M059J (cell line): ENCODE measurements around the gene CCDC85C. TPM values are rescaled to one million over a fixed set of nuclear protein-coding genes. Genes with fewer than 3 reads are reported as not detected.
A peak's percentile ranks its signal among the peaks of the same experiment; 100 is the strongest.

Source experiments
- DNase-seq: peaks from one replicate; pipeline ENCODE4 v3.0.0-alpha.2; 2012; ENCODE audit warnings: low read depth
- total RNA-seq: library from RNA; depleted of rRNA; stranded (reverse); fragments of >200 nt; shearing (Covaris generic); gene quantifications from 2 replicates; pipeline ENCODE4 v1.2.3, GENCODE V29; 2014

The CCDC85C gene
- total RNA-seq, 1 experiment from 2014 or later, result 16.2 TPM

GRCh38 chr14:99476864-99477263 lies 127.1 kb downstream of the CCDC85C start:
- peak; percentile 18 for DNase-seq

GRCh38 chr14:99475660-99476059 lies 128.3 kb downstream of the CCDC85C start:
- DNase-seq, result no peak

- DNase-seq, result no peak
These were observed 128.8 kb downstream of the CCDC85C start for GRCh38 chr14:99475179-99475578.

DNA sequence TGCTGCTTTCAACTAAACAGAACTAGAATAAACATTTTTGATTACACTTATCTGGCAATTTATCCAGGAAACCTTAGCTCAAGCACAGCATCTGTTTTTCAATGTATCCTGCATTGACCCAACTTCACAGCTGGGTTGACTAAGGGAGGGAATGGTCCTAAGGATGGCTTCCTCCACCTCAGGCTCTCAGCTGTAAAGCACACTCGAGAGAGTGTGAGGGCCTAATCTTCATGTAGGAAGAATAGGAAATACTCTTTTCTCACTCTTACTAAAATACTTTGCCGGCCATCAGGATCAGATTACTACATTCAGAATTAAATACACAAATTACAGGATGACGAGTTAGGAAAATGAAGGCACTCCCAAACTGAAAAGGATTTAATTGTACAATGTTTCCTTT lies 130.5 kb downstream of the CCDC85C start:
- peak; percentile 1 for DNase-seq

DNA sequence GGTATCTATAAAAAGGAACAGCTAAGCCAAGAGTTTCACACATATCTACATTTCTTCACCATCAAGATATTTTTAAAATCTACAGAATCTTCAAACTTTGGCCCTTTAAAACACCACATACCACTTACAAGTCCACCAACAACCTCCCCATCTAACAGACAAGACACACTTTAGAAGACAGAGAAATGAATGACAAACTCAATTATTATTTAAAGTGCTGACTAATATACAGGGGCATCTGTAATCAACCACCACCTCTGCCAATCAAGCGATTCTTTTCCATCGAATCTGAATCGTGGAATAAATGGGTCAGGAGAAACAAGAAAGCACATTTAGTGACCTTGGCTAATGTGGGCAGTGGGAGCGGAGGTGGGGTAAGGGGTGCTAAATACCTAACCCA lies 131.1 kb downstream of the CCDC85C start:
- DNase-seq, result peak; percentile 17

GRCh38 chr14:99471731-99472130 lies 132.3 kb downstream of the CCDC85C start:
- DNase-seq, result no peak

GRCh38 chr14:99468836-99469592 lies 135.0 kb downstream of the CCDC85C start:
- peak; percentile 2 for DNase-seq

DNA sequence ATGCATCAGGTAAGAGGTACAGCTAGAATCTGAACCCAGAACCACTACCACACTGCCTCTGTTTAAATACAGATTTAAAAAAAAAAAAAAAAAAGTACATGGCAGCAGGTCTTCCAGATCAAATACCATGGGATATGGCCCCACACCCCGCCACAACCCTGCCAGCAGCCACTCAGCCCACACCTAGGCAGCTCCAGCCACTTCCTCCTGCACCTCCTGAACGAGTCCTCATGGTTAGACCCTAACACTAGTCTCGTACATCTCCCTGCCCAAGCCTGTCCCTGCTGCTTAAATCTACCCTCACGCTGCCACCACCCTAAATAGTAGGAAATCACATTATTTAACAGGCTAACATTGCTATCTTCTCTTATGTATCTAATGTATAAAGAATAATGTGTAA lies 135.9 kb downstream of the CCDC85C start:
- DNase-seq, result no peak

GRCh38 chr14:99467336-99468078 lies 136.5 kb downstream of the CCDC85C start:
- DNase-seq, result no peak

DNA sequence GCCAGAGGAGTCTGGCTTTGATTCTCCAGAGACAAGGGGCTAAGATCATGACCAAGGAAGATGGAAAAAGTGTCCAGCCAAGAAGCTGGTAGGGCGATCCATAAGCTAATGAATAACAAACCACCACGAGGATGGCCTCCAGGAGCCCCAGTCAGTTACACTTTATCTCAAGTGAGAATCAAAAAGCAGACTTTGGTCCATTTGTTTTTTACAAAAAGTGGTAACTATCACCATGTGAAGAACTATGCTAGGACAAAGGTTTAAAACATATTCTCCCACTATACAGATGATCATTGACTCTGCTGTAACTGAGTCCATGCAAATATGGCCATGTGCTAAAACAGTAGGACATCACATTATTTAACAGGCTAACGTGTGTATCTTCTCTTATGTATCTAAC lies 137.2 kb downstream of the CCDC85C start:
- no peak for DNase-seq

- DNase-seq, result no peak
These were observed 138.7 kb downstream of the CCDC85C start for GRCh38 chr14:99465288-99465687.

GRCh38 chr14:99463974-99464373 lies 140.0 kb downstream of the CCDC85C start:
- DNase-seq, result no peak

DNA sequence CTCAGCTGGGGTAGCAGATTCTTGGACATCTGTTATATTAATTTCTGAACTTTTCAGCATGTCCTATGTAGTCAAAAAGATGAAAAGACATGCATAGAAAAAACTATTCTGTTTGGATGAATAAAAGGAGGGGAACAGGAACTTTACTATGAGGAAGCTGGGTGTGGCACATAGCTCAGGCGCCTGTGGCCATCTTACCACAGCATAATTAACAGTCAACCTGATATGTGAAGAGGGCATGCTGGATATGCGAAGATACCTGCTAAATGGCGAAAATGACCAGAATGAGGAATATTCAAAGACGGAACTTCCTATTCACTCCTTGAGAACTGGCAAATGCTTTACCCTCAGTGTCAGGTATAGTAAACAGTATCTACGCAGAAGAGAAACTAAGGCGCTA lies 141.8 kb downstream of the CCDC85C start:
- no peak for DNase-seq

GRCh38 chr14:99461411-99462085 lies 142.5 kb downstream of the CCDC85C start:
- no peak for DNase-seq

DNA sequence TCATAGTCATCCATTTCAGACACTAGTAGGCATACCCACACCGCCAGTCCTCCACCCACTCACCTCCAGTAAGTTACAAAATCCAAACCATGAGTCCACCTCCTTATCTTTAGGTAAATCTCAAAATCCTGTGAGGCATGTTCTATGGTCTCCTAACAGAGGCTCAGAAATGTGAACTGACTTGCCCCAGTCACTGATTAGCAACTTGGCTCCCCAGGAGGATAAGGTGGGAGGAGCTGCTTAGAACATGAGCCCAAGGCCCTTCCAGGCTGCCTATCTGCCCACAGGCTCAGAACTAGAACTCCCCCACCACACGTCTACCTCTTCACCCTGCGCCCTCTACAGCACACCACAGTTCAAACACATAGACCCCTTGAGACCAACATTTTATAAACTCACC lies 143.2 kb downstream of the CCDC85C start:
- DNase-seq, result peak; percentile 2

DNA sequence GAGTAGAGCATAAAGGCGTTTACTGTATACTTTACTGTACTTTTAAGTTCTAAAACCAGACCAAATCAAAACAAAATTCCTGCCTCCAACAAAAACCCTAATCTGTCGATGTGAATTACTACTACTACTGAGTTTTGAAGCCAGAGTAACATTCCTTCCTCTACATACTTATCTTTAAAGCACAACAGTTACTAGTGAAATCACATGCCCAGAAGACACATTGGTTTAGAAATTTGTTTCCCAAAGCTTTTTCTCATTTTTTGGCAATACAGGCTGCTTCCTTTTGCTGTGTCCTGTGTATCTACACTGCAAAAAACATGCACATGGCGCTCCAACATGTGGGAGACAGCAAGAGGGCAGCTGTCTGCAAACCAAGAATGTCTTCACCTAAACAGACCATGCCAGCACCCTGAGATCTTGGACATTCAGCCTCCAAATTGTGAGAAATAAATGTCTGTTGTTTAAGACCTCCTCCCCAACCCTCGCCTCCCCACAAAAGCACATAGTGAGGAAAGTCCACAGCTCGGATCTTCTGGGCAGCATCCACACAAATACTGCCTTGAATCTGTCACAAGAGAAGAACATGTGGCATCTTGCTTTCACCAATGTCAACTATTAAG lies 144.4 kb downstream of the CCDC85C start:
- DNase-seq, result no peak

DNA sequence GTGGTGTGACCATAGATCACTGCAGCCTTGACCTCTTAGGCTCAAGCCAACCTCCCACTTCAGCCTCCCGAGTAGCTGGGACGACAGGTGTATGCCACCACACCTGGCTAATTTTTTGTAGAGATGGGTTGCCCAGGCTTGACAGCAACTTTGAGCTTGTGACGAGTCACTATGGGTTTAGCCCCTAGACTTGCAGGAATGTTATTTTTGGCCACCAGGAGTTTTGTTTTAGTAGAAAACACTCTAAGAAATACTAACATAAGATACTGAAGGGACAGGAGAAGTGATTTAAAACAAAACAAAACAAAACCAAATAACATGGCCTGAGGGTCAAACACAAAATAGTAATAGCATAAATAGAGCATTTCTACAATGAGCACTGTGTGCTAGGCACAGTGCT lies 149.8 kb downstream of the CCDC85C start:
- peak; percentile 15 for DNase-seq

DNA sequence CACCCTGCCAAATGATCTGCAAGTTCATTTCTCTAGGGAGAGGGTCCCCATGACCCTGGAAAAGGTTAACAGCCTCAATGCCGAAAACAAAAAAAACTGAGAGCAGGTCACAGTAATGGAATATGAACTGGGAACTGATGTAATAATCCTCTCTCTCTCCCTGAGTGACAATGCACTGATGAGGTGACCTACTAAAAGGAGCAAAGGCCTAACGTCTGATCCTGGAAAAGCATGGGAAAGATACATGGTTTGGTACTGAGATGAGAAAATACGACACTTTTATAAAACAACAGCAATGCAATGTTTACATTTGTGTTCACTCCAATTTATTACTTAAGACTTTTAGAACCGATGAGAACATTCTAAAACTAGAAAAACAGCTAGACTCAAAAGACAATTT lies 151.0 kb downstream of the CCDC85C start:
- DNase-seq, result no peak

- DNase-seq, result no peak
These were observed 152.8 kb downstream of the CCDC85C start for GRCh38 chr14:99451234-99451633.

DNA sequence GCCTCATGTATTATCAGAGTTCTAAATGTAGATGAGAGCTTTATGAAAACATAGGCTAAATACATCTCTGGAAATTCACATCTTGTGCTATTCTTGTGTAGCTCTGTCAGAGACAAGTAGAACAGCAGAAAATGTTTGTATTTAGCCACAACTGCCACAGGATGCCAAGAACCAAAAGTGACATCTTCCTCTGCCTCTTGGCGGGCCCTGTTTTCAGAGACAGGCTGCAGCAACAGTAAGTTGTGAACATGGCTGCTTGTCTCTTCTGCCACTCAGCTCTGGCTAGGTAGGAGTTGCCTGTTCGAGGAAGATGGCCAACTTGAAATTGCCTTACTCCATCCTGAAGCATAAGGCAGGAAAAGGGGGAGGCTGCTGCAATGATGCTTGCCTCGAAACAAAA lies 153.7 kb downstream of the CCDC85C start:
- DNase-seq, result no peak
